ENCODE measurements around the gene DISC1. TPM values are rescaled to one million over a fixed set of nuclear protein-coding genes. Genes with fewer than 3 reads are reported as not detected.

DISC1 gene
- total RNA-seq, result 10 to 100 TPM in 3 of 4 donors, 1 to 10 TPM in 1; 9.6 to 27.9 (median 13.0) TPM

DNA sequence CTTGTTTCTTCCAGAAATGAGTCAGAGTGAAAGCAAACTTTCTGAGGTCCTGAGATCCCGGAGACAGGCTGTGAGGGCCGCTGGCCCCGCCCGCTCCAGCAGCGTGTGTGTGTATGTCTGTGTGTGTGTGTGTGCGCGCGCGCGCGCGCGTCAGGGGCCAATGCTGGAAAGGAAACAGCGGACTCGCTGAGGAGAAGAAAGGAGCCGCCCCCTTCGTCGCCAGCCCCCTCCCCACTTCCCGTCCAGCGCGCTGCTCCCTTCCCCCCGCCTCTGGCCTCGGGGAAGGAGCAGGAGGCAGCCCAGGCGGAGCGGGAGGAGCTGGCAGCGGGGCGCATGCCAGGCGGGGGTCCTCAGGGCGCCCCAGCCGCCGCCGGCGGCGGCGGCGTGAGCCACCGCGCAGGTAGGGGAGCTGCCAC is at the start of gene DISC1:
DISC1 (plus strand) TSS at position 256 of the 416 bp plus-strand sequence; CDS start at position 334, 78 bp downstream.
- ATAC-seq (ENCODE audit: low FRiP score) (peak; percentile 86), DNase-seq (ENCODE audit: low spot score) (peak; percentile 50)
- TF ChIP-seq, protein P1, sequence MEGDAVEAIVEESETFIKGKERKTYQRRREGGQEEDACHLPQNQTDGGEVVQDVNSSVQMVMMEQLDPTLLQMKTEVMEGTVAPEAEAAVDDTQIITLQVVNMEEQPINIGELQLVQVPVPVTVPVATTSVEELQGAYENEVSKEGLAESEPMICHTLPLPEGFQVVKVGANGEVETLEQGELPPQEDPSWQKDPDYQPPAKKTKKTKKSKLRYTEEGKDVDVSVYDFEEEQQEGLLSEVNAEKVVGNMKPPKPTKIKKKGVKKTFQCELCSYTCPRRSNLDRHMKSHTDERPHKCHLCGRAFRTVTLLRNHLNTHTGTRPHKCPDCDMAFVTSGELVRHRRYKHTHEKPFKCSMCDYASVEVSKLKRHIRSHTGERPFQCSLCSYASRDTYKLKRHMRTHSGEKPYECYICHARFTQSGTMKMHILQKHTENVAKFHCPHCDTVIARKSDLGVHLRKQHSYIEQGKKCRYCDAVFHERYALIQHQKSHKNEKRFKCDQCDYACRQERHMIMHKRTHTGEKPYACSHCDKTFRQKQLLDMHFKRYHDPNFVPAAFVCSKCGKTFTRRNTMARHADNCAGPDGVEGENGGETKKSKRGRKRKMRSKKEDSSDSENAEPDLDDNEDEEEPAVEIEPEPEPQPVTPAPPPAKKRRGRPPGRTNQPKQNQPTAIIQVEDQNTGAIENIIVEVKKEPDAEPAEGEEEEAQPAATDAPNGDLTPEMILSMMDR (IDR thresholded peaks at IDR 0.05), result no peak

DNA sequence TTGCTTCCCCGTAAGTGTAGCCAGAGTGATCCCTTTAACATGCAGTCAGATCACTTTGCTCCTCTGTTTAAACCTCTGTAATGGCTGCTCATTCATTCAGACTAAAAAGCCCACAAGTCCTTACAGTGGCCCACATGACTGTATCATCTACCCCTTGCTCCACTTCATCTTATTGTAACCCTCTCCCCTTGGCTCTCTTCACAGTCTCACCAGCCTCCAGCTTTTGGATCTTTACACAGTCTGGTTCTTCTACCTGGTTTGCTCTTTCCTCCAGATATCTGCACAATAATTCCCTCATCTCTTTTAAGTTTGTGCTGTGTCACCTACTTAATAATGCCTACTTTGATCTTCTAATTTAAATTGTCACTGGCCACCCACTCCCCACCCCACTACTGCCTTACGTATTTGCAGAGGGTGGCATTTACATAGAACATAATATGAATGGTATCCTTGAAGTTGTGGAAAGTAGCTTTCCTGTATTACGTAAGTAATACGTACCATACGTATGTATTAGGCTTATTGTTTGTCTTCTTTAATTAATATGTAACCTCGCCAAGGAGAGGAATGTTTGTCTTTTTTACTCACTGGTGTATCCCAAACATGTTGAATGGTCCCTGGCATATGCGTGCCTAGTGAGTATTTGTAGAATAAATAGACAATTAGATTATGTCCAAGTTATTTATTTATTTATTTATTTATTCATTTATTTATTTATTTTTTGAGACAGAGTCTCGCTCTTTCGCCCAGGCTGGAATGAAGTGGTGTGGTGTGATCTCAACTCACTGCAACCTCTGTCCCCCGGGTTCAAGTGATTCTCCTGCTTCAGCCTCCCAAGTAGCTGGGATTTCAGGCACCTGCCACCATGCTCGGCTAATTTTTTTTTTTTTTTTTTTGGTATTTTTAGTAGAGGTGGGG is 49.5 kb upstream of the DISC1 start:
- no peak for ATAC-seq (ENCODE audit: low FRiP score)
- DNase-seq (ENCODE audit: low spot score), result no peak
- TF ChIP-seq, protein P1 (IDR thresholded peaks at IDR 0.05), result no peak

DNA sequence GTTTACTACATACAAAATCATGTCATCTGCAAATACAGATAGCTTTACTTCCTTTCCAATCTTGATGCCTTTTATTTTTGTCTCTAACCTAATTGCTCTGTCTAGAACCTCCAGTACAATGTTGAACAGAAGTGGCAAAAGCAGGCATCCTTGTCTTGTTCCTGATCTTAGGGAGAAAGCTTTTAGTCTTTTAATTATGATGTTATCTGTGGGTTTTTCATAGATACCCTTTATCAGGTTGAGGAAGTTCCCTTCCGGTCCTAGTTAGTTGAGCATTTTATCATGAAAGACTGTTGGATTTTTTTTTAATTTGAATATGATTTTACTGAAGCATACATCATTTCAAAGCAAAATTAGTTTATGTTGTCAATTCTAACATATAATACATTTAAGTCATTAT is 45.7 kb upstream of the DISC1 start:
- TF ChIP-seq, protein P1 (IDR thresholded peaks at IDR 0.05), result no peak
- DNase-seq (ENCODE audit: low spot score) (no peak), ATAC-seq (ENCODE audit: low FRiP score) (no peak)

DNA sequence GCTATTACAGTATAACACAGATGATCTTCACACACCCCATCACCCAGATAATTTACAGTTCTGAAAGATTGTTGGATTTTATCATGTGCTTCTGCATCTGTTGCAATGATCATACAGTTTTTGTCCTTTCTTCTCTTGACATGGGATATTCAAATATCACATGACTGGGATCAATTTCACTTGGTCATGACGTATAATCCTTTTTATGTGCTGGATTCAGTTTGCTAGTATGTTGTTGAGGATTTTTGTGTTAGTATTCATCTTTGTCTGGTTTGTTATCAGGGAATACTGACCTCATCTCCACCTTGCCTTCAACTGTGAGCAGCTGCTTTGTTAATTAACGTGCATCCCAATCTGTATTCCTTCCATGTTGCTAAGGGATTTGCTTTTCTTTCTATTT is 44.7 kb upstream of the DISC1 start:
- no peak for DNase-seq (ENCODE audit: low spot score)
- TF ChIP-seq, protein P1 (IDR thresholded peaks at IDR 0.05), result no peak
- ATAC-seq (ENCODE audit: low FRiP score), result no peak

DNA sequence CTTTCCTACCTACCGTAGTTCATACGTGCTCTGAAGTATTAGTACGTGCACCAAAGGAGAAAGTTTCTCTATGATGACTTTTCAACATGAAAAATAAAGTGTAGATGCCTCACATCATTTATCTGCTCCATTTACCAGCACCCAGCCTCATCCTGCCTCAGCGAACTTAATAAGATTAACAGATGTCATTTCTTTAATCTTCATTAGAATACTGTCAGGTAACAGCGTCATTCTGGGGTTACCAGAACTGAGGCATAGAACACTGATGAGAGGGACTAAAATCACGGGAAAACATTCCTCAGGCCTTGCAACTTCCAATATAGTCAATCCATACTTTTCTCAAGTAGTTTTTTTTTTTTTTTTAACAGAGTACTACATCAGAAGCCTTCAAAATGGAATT is 43.2 kb upstream of the DISC1 start:
- ATAC-seq (ENCODE audit: low FRiP score), result no peak
- TF ChIP-seq, protein P1 (IDR thresholded peaks at IDR 0.05), result no peak
- no peak for DNase-seq (ENCODE audit: low spot score)

DNA sequence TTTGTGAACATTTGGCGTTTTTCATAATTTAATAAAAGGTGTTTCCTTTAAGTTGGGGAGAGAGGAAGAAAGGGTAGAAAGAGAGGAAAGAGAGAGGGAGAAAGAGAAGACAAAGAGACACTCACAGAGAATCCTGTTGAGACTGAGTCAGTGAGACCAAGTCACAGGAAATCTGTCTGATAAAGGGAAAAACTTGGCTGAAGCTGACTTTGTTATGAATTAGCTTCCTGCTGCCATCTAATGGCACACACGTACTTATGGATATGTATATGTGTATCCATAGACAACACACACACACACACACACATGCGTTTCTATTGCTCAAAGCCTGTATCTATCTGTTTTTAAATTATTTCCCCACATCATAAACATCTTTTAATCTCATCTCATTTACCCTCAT is 42.5 kb upstream of the DISC1 start:
- ATAC-seq (ENCODE audit: low FRiP score) (no peak), DNase-seq (ENCODE audit: low spot score) (no peak)
- TF ChIP-seq, protein P1 (IDR thresholded peaks at IDR 0.05), result no peak

DNA sequence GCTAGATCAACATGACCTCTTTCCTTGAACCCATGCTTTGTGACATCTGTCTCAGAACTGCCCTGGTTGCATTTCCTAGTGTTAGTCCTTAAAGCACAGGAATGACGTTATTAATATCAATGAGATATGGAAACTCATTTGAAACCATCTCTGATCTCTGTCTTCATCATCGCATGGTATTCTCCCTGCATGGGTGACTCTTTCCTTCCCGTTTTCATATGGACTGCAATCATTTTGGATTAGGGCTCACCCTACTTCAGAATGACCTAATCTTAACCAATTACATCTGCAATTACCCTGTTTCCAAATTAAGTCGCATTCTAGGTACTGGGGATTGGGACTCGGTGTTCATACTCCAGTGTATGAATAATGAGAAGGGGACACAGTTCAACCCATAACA is 41.7 kb upstream of the DISC1 start:
- TF ChIP-seq, protein P1 (IDR thresholded peaks at IDR 0.05), result no peak
- ATAC-seq (ENCODE audit: low FRiP score) (no peak), DNase-seq (ENCODE audit: low spot score) (no peak)

Data from omental fat pad (tissue), 4 donors.